Cardiac fibroblast (primary cell): ENCODE data around the gene CFAP91.

Experiments
- DNase-seq, 2 donors: peaks; one replicate each; pipeline versions ENCODE4 v3.0.0 to v3.0.0-alpha.2; 2010; ENCODE audit warnings: low read depth in 2 of 2
- H3K4me3 ChIP-seq, 2 donors: replicated peaks in 1 of 2; 1 replicate in 1 of 2; 2 replicates in 1 of 2; pipeline ENCODE4 v1.5.1; 2011; ENCODE audit warnings: low read depth in 2 of 2, low read length in 2 of 2, mild to moderate bottlenecking in 2 of 2, moderate library complexity in 1 of 2
- TF ChIP-seq, protein P1 (sequence below): IDR thresholded peaks from one replicate; pipeline ENCODE4 v1.5.1; 2011; ENCODE audit warnings: low read depth, mild to moderate bottlenecking, low read length, inconsistent platforms

The CFAP91 gene

DNA sequence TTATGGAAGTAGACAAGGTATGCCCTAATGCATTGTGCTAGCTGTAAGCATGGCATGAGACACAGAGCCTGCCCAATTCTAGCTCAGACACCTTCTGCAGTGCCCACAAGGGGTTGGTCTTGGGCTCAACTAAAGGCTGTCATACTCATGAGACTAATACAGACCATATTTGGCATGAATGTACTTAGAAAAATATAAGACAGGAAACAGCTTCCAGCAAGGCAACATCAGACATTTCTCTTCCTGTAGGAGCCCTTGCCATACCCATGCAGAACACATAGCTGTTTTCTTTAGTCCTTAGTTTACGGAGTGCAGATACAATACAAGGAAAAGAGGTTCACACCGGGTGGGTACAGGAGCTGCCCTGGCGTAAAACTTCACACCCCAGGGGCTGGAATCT is 48.6 kb downstream of the CFAP91 start:
- peak; percentile 2 to 9 for DNase-seq
- TF ChIP-seq, protein P1, sequence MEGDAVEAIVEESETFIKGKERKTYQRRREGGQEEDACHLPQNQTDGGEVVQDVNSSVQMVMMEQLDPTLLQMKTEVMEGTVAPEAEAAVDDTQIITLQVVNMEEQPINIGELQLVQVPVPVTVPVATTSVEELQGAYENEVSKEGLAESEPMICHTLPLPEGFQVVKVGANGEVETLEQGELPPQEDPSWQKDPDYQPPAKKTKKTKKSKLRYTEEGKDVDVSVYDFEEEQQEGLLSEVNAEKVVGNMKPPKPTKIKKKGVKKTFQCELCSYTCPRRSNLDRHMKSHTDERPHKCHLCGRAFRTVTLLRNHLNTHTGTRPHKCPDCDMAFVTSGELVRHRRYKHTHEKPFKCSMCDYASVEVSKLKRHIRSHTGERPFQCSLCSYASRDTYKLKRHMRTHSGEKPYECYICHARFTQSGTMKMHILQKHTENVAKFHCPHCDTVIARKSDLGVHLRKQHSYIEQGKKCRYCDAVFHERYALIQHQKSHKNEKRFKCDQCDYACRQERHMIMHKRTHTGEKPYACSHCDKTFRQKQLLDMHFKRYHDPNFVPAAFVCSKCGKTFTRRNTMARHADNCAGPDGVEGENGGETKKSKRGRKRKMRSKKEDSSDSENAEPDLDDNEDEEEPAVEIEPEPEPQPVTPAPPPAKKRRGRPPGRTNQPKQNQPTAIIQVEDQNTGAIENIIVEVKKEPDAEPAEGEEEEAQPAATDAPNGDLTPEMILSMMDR = no peak
- H3K4me3 ChIP-seq = no peak overlapping the region
